GM23338 (cell line): ENCODE data around the gene GNLY.

Experiments used
- CREB1 ChIP-seq: fragments of 250-450 bp; sonication (Bioruptor Pico); IDR thresholded peaks from 2 replicates; pipeline ENCODE4 v1.5.0; 2020; ENCODE audit warnings: low read depth, mild to moderate bottlenecking, moderate library complexity
- EZH2 ChIP-seq: fragments of 200-600 bp; sonication (generic); IDR thresholded peaks from one replicate; pipeline ENCODE4 v1.8.0; 2017; ENCODE audit warnings: antibody characterized with exemption, mild to moderate bottlenecking, low read depth; ENCODE audit not compliant: unreplicated experiment
- EZH2phosphoT487 ChIP-seq: fragments of 200-600 bp; sonication (generic); IDR thresholded peaks from one replicate; pipeline ENCODE4 v1.8.1; 2018; ENCODE audit warnings: antibody characterized with exemption; ENCODE audit not compliant: unreplicated experiment
- JUNB ChIP-seq: IDR thresholded peaks from one replicate; pipeline ENCODE4 v1.6.1; 2016; ENCODE audit warnings: antibody characterized with exemption; ENCODE audit not compliant: unreplicated experiment
- NANOG ChIP-seq: IDR thresholded peaks from 2 replicates; pipeline ENCODE4 v1.6.1; 2016; ENCODE audit warnings: antibody characterized with exemption, borderline replicate concordance
- POLR2AphosphoS5 ChIP-seq: IDR thresholded peaks from 2 replicates; pipeline ENCODE4 v1.6.1; 2016; ENCODE audit warnings: antibody characterized with exemption, low read depth
- STAT1 ChIP-seq: IDR thresholded peaks from one replicate; pipeline ENCODE4 v1.6.1; 2016; ENCODE audit warnings: antibody characterized with exemption; ENCODE audit not compliant: unreplicated experiment
- ZNF114 ChIP-seq: fragments of 250-450 bp; sonication (Bioruptor Pico); IDR thresholded peaks from 2 replicates; pipeline ENCODE4 v1.5.0; 2020; ENCODE audit warnings: mild to moderate bottlenecking, moderate library complexity
- ZNF331 ChIP-seq: fragments of 250-450 bp; sonication (Bioruptor Pico); IDR thresholded peaks from 2 replicates; pipeline ENCODE4 v1.5.0; 2020; ENCODE audit warnings: low read depth, mild to moderate bottlenecking, moderate library complexity
- TF ChIP-seq, protein P1 (sequence below), 2 experiments: fragments of 200-600 bp in 1 of 2; sonication (generic) in 1 of 2; conservative IDR thresholded peaks; 2 replicates each; pipeline versions ENCODE4 v1.5.1 to v1.6.1; 2016 to 2017; ENCODE audit warnings: antibody characterized with exemption in 2 of 2, low read depth in 2 of 2, mild to moderate bottlenecking in 2 of 2, moderate library complexity in 1 of 2
- TF ChIP-seq, protein P2 (sequence below): IDR thresholded peaks from one replicate; pipeline ENCODE4 v1.6.1; 2018; ENCODE audit warnings: antibody characterized with exemption; ENCODE audit not compliant: unreplicated experiment
- TF ChIP-seq, protein P3 (sequence below): IDR thresholded peaks from 2 replicates; pipeline ENCODE4 v1.6.1; 2016; ENCODE audit warnings: antibody characterized with exemption
- TF ChIP-seq, protein P4 (sequence below): fragments of 250-450 bp; sonication (Bioruptor Pico); IDR thresholded peaks from 2 replicates; pipeline ENCODE4 v1.5.0; 2020; ENCODE audit warnings: mild to moderate bottlenecking, moderate library complexity

DNA sequence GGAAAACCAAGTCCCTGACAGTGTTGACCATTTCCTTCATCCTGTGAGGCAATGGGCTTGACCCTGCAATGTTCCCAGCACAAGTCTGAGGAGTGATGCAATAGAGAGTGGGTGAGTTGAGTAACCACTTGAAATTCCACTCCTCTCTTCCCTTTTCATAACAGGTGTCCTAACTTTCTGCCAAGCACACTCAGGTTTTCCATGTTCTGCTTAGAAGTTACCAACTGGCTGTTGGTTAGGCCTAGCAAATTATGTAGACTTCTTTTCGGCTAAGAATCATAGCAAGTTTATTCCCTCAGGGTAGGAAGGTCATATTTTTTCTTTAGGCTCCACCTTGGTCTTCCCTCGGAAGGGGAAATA lies 11.5 kb downstream of the GNLY start:
- TF ChIP-seq, protein P1, sequence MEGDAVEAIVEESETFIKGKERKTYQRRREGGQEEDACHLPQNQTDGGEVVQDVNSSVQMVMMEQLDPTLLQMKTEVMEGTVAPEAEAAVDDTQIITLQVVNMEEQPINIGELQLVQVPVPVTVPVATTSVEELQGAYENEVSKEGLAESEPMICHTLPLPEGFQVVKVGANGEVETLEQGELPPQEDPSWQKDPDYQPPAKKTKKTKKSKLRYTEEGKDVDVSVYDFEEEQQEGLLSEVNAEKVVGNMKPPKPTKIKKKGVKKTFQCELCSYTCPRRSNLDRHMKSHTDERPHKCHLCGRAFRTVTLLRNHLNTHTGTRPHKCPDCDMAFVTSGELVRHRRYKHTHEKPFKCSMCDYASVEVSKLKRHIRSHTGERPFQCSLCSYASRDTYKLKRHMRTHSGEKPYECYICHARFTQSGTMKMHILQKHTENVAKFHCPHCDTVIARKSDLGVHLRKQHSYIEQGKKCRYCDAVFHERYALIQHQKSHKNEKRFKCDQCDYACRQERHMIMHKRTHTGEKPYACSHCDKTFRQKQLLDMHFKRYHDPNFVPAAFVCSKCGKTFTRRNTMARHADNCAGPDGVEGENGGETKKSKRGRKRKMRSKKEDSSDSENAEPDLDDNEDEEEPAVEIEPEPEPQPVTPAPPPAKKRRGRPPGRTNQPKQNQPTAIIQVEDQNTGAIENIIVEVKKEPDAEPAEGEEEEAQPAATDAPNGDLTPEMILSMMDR (conservative IDR thresholded peaks at IDR 0.05; ENCODE audit: low read depth in 2 of 2), result no peak
- TF ChIP-seq EZH2 (no peak), EZH2phosphoT487 (no peak), POLR2AphosphoS5 (no peak), CREB1 (CRISPR knock-in tag) (no peak), ZNF331 (CRISPR knock-in tag) (no peak), JUNB (no peak), NANOG (no peak), ZNF114 (CRISPR knock-in tag) (no peak), STAT1 (no peak)
- TF ChIP-seq, protein P2, sequence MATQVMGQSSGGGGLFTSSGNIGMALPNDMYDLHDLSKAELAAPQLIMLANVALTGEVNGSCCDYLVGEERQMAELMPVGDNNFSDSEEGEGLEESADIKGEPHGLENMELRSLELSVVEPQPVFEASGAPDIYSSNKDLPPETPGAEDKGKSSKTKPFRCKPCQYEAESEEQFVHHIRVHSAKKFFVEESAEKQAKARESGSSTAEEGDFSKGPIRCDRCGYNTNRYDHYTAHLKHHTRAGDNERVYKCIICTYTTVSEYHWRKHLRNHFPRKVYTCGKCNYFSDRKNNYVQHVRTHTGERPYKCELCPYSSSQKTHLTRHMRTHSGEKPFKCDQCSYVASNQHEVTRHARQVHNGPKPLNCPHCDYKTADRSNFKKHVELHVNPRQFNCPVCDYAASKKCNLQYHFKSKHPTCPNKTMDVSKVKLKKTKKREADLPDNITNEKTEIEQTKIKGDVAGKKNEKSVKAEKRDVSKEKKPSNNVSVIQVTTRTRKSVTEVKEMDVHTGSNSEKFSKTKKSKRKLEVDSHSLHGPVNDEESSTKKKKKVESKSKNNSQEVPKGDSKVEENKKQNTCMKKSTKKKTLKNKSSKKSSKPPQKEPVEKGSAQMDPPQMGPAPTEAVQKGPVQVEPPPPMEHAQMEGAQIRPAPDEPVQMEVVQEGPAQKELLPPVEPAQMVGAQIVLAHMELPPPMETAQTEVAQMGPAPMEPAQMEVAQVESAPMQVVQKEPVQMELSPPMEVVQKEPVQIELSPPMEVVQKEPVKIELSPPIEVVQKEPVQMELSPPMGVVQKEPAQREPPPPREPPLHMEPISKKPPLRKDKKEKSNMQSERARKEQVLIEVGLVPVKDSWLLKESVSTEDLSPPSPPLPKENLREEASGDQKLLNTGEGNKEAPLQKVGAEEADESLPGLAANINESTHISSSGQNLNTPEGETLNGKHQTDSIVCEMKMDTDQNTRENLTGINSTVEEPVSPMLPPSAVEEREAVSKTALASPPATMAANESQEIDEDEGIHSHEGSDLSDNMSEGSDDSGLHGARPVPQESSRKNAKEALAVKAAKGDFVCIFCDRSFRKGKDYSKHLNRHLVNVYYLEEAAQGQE, result no peak
- TF ChIP-seq, protein P3, sequence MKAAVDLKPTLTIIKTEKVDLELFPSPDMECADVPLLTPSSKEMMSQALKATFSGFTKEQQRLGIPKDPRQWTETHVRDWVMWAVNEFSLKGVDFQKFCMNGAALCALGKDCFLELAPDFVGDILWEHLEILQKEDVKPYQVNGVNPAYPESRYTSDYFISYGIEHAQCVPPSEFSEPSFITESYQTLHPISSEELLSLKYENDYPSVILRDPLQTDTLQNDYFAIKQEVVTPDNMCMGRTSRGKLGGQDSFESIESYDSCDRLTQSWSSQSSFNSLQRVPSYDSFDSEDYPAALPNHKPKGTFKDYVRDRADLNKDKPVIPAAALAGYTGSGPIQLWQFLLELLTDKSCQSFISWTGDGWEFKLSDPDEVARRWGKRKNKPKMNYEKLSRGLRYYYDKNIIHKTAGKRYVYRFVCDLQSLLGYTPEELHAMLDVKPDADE, result no peak
- TF ChIP-seq, protein P4, sequence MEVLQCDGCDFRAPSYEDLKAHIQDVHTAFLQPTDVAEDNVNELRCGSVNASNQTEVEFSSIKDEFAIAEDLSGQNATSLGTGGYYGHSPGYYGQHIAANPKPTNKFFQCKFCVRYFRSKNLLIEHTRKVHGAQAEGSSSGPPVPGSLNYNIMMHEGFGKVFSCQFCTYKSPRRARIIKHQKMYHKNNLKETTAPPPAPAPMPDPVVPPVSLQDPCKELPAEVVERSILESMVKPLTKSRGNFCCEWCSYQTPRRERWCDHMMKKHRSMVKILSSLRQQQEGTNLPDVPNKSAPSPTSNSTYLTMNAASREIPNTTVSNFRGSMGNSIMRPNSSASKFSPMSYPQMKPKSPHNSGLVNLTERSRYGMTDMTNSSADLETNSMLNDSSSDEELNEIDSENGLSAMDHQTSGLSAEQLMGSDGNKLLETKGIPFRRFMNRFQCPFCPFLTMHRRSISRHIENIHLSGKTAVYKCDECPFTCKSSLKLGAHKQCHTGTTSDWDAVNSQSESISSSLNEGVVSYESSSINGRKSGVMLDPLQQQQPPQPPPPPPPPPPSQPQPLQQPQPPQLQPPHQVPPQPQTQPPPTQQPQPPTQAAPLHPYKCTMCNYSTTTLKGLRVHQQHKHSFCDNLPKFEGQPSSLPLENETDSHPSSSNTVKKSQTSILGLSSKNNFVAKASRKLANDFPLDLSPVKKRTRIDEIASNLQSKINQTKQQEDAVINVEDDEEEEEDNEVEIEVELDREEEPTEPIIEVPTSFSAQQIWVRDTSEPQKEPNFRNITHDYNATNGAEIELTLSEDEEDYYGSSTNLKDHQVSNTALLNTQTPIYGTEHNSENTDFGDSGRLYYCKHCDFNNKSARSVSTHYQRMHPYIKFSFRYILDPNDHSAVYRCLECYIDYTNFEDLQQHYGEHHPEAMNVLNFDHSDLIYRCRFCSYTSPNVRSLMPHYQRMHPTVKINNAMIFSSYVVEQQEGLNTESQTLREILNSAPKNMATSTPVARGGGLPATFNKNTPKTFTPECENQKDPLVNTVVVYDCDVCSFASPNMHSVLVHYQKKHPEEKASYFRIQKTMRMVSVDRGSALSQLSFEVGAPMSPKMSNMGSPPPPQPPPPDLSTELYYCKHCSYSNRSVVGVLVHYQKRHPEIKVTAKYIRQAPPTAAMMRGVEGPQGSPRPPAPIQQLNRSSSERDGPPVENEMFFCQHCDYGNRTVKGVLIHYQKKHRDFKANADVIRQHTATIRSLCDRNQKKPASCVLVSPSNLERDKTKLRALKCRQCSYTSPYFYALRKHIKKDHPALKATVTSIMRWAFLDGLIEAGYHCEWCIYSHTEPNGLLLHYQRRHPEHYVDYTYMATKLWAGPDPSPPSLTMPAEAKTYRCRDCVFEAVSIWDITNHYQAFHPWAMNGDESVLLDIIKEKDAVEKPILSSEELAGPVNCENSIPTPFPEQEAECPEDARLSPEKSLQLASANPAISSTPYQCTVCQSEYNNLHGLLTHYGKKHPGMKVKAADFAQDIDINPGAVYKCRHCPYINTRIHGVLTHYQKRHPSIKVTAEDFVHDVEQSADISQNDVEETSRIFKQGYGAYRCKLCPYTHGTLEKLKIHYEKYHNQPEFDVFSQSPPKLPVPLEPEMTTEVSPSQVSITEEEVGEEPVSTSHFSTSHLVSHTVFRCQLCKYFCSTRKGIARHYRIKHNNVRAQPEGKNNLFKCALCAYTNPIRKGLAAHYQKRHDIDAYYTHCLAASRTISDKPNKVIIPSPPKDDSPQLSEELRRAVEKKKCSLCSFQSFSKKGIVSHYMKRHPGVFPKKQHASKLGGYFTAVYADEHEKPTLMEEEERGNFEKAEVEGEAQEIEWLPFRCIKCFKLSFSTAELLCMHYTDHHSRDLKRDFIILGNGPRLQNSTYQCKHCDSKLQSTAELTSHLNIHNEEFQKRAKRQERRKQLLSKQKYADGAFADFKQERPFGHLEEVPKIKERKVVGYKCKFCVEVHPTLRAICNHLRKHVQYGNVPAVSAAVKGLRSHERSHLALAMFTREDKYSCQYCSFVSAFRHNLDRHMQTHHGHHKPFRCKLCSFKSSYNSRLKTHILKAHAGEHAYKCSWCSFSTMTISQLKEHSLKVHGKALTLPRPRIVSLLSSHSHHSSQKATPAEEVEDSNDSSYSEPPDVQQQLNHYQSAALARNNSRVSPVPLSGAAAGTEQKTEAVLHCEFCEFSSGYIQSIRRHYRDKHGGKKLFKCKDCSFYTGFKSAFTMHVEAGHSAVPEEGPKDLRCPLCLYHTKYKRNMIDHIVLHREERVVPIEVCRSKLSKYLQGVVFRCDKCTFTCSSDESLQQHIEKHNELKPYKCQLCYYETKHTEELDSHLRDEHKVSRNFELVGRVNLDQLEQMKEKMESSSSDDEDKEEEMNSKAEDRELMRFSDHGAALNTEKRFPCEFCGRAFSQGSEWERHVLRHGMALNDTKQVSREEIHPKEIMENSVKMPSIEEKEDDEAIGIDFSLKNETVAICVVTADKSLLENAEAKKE (CRISPR knock-in tag), result no peak
